HCT116 (cell line): ENCODE measurements around the gene MAPK6. TPM values are rescaled to one million over a fixed set of nuclear protein-coding genes. Genes with fewer than 3 reads are reported as not detected.

ENCODE experiments used
- ATAC-seq: fragments of 200-7000 bp; cut with Tn5 transposase; 2 replicates; pipeline ENCODE4 v1.9.1; 2020; ENCODE audit warnings: mild to moderate bottlenecking, moderate library complexity
- BruUV-seq: library from RNA; stranded (reverse); fragments of 400-500 nt; replicated peaks from 2 replicates; lab custom pipeline; 2021; lab: Mats Ljungman, UMichigan
- CTCF ChIA-PET: fragments of 300-600 bp; sonication (Branson Sonifier 250); formaldehyde crosslinking; loops from one replicate; lab custom pipeline; 2021; ENCODE audit warnings: antibody characterized with exemption; lab: Charles Lee
- POLR2A ChIA-PET: fragments of 300-600, 350-600 bp; sonication (Branson Sonifier 250); formaldehyde crosslinking; loops from one replicate; lab custom pipeline; 2021; ENCODE audit warnings: antibody characterized with exemption; lab: Charles Lee
- RAD21 ChIA-PET, 2 experiments: fragments of 300-600 bp; sonication (Branson Sonifier 250); formaldehyde crosslinking; loops; one replicate each; lab custom pipeline; 2023; ENCODE audit warnings: low total read pairs in 2 of 2; ENCODE audit not compliant: uncharacterized antibody in 2 of 2, unreplicated experiment in 2 of 2, low non-redundant PET in 1 of 2; lab: Charles Lee
- DNase-seq: peaks from one replicate; pipeline ENCODE4 v3.0.0-alpha.2; 2010; ENCODE audit warnings: low read depth, low spot score
- H2AFZ ChIP-seq: fragments of 200-600 bp; shearing (Covaris generic), sonication (generic); 2 replicates; pipeline ENCODE4 v1.6.1; 2017; ENCODE audit warnings: low read depth, mixed run types, mixed read lengths, antibody characterized with exemption, low read length; ENCODE audit not compliant: poor library complexity, severe bottlenecking
- H3K27ac ChIP-seq: 2 replicates; pipeline ENCODE4 v1.5.1; 2012; ENCODE audit warnings: low read depth, low read length
- H3K27me3 ChIP-seq: fragments of 200-600 bp; sonication (generic); 2 replicates; pipeline ENCODE4 v1.6.1; 2016; ENCODE audit warnings: mixed run types, low read length, mixed read lengths; ENCODE audit not compliant: insufficient read depth
- H3K36me3 ChIP-seq, 2 experiments: fragments of 200-500 bp in 1 of 2; fragments of 200-600 bp in 1 of 2; sonication (Bioruptor generic) in 1 of 2; sonication (generic) in 1 of 2; 2 replicates each; pipeline versions ENCODE4 v1.5.1 to v1.6.1; 2014 to 2016; ENCODE audit warnings: low read length in 2 of 2, inconsistent platforms in 1 of 2, mixed read lengths in 1 of 2, mixed run types in 1 of 2; ENCODE audit not compliant: insufficient read depth in 2 of 2, control insufficient read depth in 1 of 2
- H3K4me1 ChIP-seq, 2 experiments: fragments of 200-600 bp in 1 of 2; sonication (generic) in 1 of 2; 2 replicates each; pipeline versions ENCODE4 v1.5.1 to v1.6.1; 2012 to 2017; ENCODE audit warnings: low read length in 2 of 2, inconsistent platforms in 1 of 2, mild to moderate bottlenecking in 1 of 2, mixed read lengths in 1 of 2, mixed run types in 1 of 2, moderate library complexity in 1 of 2; ENCODE audit not compliant: insufficient read depth in 2 of 2, control insufficient read depth in 1 of 2
- H3K4me2 ChIP-seq: fragments of 200-600 bp; sonication (generic); 2 replicates; pipeline ENCODE4 v1.6.1; 2017; ENCODE audit warnings: mixed run types, low read length, mixed read lengths
- H3K4me3 ChIP-seq, 2 experiments: fragments of 200-600 bp in 1 of 2; sonication (generic) in 1 of 2; replicated peaks in 1 of 2; 2 replicates each; pipeline ENCODE4 v1.5.1; 2011 to 2016; ENCODE audit warnings: low read length in 2 of 2, control low read depth in 1 of 2, low read depth in 1 of 2, mild to moderate bottlenecking in 1 of 2, mixed read lengths in 1 of 2, mixed run types in 1 of 2
- H3K79me2 ChIP-seq: fragments of 200-600 bp; sonication (generic); 2 replicates; pipeline ENCODE4 v1.6.1; 2017; ENCODE audit warnings: mild to moderate bottlenecking, mixed run types, low read length, moderate library complexity, mixed read lengths; ENCODE audit not compliant: insufficient read depth
- H3K9ac ChIP-seq: fragments of 200-600 bp; sonication (generic); 2 replicates; pipeline ENCODE4 v1.6.1; 2016; ENCODE audit warnings: low read length, mixed read lengths
- H3K9me2 ChIP-seq: fragments of 200-600 bp; sonication (generic), shearing (Covaris generic); 2 replicates; pipeline ENCODE4 v1.6.1; 2017; ENCODE audit warnings: mixed run types, mild to moderate bottlenecking, moderate library complexity; ENCODE audit not compliant: insufficient read depth
- H3K9me3 ChIP-seq, 2 experiments: fragments of 200-500 bp in 1 of 2; fragments of 200-600 bp in 1 of 2; sonication (Bioruptor generic) in 1 of 2; sonication (generic) in 1 of 2; 2 replicates each; pipeline ENCODE4 v1.6.1; 2014 to 2017; ENCODE audit warnings: low read length in 2 of 2, mixed read lengths in 2 of 2, inconsistent platforms in 1 of 2, low read depth in 1 of 2, mild to moderate bottlenecking in 1 of 2, mixed run types in 1 of 2, moderate library complexity in 1 of 2; ENCODE audit not compliant: control insufficient read depth in 1 of 2, insufficient read depth in 1 of 2
- H4K20me1 ChIP-seq: fragments of 200-600 bp; sonication (generic), shearing (Covaris generic); 2 replicates; pipeline ENCODE4 v1.6.1; 2017; ENCODE audit warnings: mixed run types, mild to moderate bottlenecking, moderate library complexity; ENCODE audit not compliant: insufficient read depth
- ATF3 ChIP-seq: IDR thresholded peaks from 2 replicates; pipeline ENCODE4 v1.6.1; 2012
- CBX3 ChIP-seq: IDR thresholded peaks from 2 replicates; pipeline ENCODE4 v1.6.1; 2012; ENCODE audit warnings: low read depth
- CEBPB ChIP-seq: IDR thresholded peaks from 2 replicates; pipeline ENCODE4 v1.6.1; 2012; ENCODE audit warnings: low read depth
- EGR1 ChIP-seq: IDR thresholded peaks from 2 replicates; pipeline ENCODE4 v1.6.1; 2012; ENCODE audit warnings: low read depth
- EZH2 ChIP-seq: fragments of 200-600 bp; sonication (generic); IDR thresholded peaks from 2 replicates; pipeline ENCODE4 v1.6.1; 2017; ENCODE audit warnings: antibody characterized with exemption, mixed run types
- EZH2phosphoT487 ChIP-seq: fragments of 200-600 bp; IDR thresholded peaks from 2 replicates; pipeline ENCODE4 v1.6.1; 2018; ENCODE audit warnings: antibody characterized with exemption, borderline replicate concordance
- FOSL1 ChIP-seq: IDR thresholded peaks from 2 replicates; pipeline ENCODE4 v1.6.1; 2012; ENCODE audit warnings: low read depth
- POLR2A ChIP-seq: IDR thresholded peaks from 2 replicates; pipeline ENCODE4 v1.7.0; 2011; ENCODE audit warnings: borderline replicate concordance; ENCODE audit not compliant: insufficient read depth, insufficient read length; ENCODE audit errors: extremely low read depth
- POLR2AphosphoS5 ChIP-seq: IDR thresholded peaks from 2 replicates; pipeline ENCODE4 v1.6.1; 2011; ENCODE audit warnings: mild to moderate bottlenecking, low read depth, low read length, moderate library complexity
- RAD21 ChIP-seq: IDR thresholded peaks from 2 replicates; pipeline ENCODE4 v1.6.1; 2012; ENCODE audit warnings: low read depth, mild to moderate bottlenecking
- REST ChIP-seq: IDR thresholded peaks from 2 replicates; pipeline ENCODE4 v1.6.1; 2012; ENCODE audit warnings: low read depth
- SIN3A ChIP-seq: IDR thresholded peaks from 2 replicates; pipeline ENCODE4 v1.6.1; 2012; ENCODE audit warnings: low read depth
- SP1 ChIP-seq: IDR thresholded peaks from 2 replicates; pipeline ENCODE4 v1.6.1; 2012; ENCODE audit warnings: low read depth
- TCF7L2 ChIP-seq: IDR thresholded peaks from 2 replicates; pipeline ENCODE4 v1.7.0; 2011; ENCODE audit warnings: borderline replicate concordance, inconsistent platforms; ENCODE audit not compliant: insufficient read depth, insufficient read length; ENCODE audit errors: extremely low read depth
- ZBTB33 ChIP-seq: IDR thresholded peaks from 2 replicates; pipeline ENCODE4 v1.6.1; 2011; ENCODE audit warnings: mild to moderate bottlenecking, low read length, moderate library complexity; ENCODE audit not compliant: insufficient replicate concordance; ENCODE audit errors: extremely low read depth
- ZFX ChIP-seq: fragments of 450-650 bp; IDR thresholded peaks from 2 replicates; pipeline ENCODE4 v1.6.1; 2017
- ZNF274 ChIP-seq: fragments of 200-500 bp; sonication (Bioruptor generic); IDR thresholded peaks from 2 replicates; pipeline ENCODE4 v1.6.1; 2014; ENCODE audit warnings: mild to moderate bottlenecking, low read depth, low read length, inconsistent platforms
- intact Hi-C: fragments of 100-400 bp; cut with micrococcal nuclease; formaldehyde crosslinking; loops from 2 replicates; pipeline ENCODE4 v1.10.0; 2022
- total RNA-seq: library from RNA; stranded (reverse); gene quantifications from one replicate; pipeline ENCODE4 v1.2.1, GENCODE V29; 2021; ENCODE audit not compliant: unreplicated experiment

Gene MAPK6
- total RNA-seq, 1 experiment from 2014 or later, result 57.4 TPM

GRCh38 chr15:51991141-51991540 is 27.9 kb upstream of the MAPK6 start:
- no peak for ATAC-seq

More at GRCh38 chr15:51991141-51991540, 27.9 kb upstream of the MAPK6 start:
- H3K4me3 ChIP-seq, result no peak overlapping the region
- H4K20me1 ChIP-seq, result no peaks in the 10 kb centered on the region
- RAD21 ChIA-PET, result no interaction called here
- no peaks in the 10 kb centered on the region for H3K79me2 ChIP-seq
- BruUV-seq, result no TSS peak
- H2AFZ ChIP-seq, result no peak overlapping the region
- H3K27me3 ChIP-seq, result no peaks in the 10 kb centered on the region
- no peak for DNase-seq
- POLR2A ChIA-PET, result no interaction called here
- H3K9ac ChIP-seq, result no peak overlapping the region
- CTCF ChIA-PET, result no interaction called here
- H3K4me2 ChIP-seq, result no peak overlapping the region
- TF ChIP-seq CEBPB (no peak), EGR1 (no peak), RAD21 (no peak), POLR2AphosphoS5 (no peak), REST (no peak), SIN3A (no peak), FOSL1 (no peak), SP1 (no peak), POLR2A (no peak), ATF3 (no peak), TCF7L2 (no peak), ZBTB33 (no peak), ZNF274 (no peak), EZH2 (no peak), EZH2phosphoT487 (no peak), CBX3 (no peak), ZFX (no peak)
- intact Hi-C loops, result no loop called here
- H3K4me1 ChIP-seq, result peaks cover 0 to 11% of the 10 kb centered on the region in 2 experiments; a peak in 2 of 4 replicates
- H3K36me3 ChIP-seq, result no peaks in the 10 kb centered on the region
- H3K9me2 ChIP-seq, result no peaks in the 10 kb centered on the region
- no peaks in the 10 kb centered on the region for H3K9me3 ChIP-seq
- H3K27ac ChIP-seq, result no peak overlapping the region
